Vagina (tissue), 2 donors: ENCODE results near the gene GADL1. TPM values are rescaled to one million over a fixed set of nuclear protein-coding genes. Genes with fewer than 3 reads are reported as not detected.

ENCODE experiments used
- DNase-seq, 2 donors: peaks; one replicate each; pipeline ENCODE4 v3.0.0-alpha.2; 2017; ENCODE audit errors: extremely low spot score in 2 of 2
- H3K27ac ChIP-seq: fragments of 200-600 bp; sonication (generic); one replicate; pipeline ENCODE4 v1.5.1; 2019
- H3K27me3 ChIP-seq: fragments of 200-600 bp; sonication (generic); one replicate; pipeline ENCODE4 v1.5.1; 2019
- H3K36me3 ChIP-seq, 2 donors: fragments of 200-600 bp; sonication (generic); one replicate each; pipeline ENCODE4 v1.5.1; 2017 to 2019
- H3K4me1 ChIP-seq: fragments of 200-600 bp; sonication (generic); one replicate; pipeline ENCODE4 v1.5.1; 2019
- H3K4me3 ChIP-seq, 2 donors: fragments of 200-600 bp; sonication (generic); 1 replicate in 1 of 2; 2 replicates in 1 of 2; pipeline ENCODE4 v1.5.1; 2016 to 2019
- H3K9me3 ChIP-seq: fragments of 200-600 bp; sonication (generic); one replicate; pipeline ENCODE4 v1.5.1; 2019
- CTCF ChIP-seq, 3 experiments: fragments of 450-650 bp in 2 of 3; fragments of 200-600 bp in 1 of 3; sonication (generic) in 1 of 3; IDR thresholded peaks; one replicate each; pipeline ENCODE4 v1.5.1; 2017 to 2019; ENCODE audit warnings: antibody characterized with exemption in 3 of 3, mild to moderate bottlenecking in 2 of 3, moderate library complexity in 2 of 3
- POLR2A ChIP-seq, 2 donors: fragments of 450-650 bp; IDR thresholded peaks; one replicate each; pipeline ENCODE4 v1.6.1; 2017; ENCODE audit warnings: antibody characterized with exemption in 2 of 2, mild to moderate bottlenecking in 2 of 2, moderate library complexity in 2 of 2
- POLR2AphosphoS5 ChIP-seq, 2 donors: sonication (generic); formaldehyde crosslinking; IDR thresholded peaks; one replicate each; pipeline ENCODE4 v1.9.0; 2017; ENCODE audit warnings: antibody characterized with exemption in 2 of 2, mild to moderate bottlenecking in 2 of 2, low read depth in 1 of 2; ENCODE audit not compliant: insufficient read depth in 1 of 2
- intact Hi-C: fragments of 100-400 bp; cut with DNase I; formaldehyde crosslinking; loops from one replicate; pipeline ENCODE4 v1.15.1; 2023
- total RNA-seq: library from RNA; depleted of rRNA; stranded (reverse); fragments of >200 nt; gene quantifications from one replicate; pipeline ENCODE4 v1.2.3, GENCODE V29; 2016

The GADL1 gene
- total RNA-seq, 1 donor from 2014 or later, result not detected

GRCh38 chr3:30696896-30697295 is 197.6 kb downstream of the GADL1 start:
- Histone ChIP-seq H3K27me3 (no peaks in the 10 kb centered on the region), H3K4me3 (no peak overlapping the region), H3K4me1 (peaks cover 10% of the 10 kb centered on the region), H3K9me3 (no peaks in the 10 kb centered on the region), H3K27ac (no peak overlapping the region), H3K36me3 (peaks cover 0 to 23% of the 10 kb centered on the region in 2 donors)
- no peak for TF ChIP-seq CTCF (IDR thresholded peaks at IDR 0.05)
- no peak for TF ChIP-seq POLR2A (IDR thresholded peaks at IDR 0.05)
- no peak for TF ChIP-seq POLR2AphosphoS5 (IDR thresholded peaks at IDR 0.05; ENCODE audit: insufficient read depth in 1 of 2, low read depth in 1 of 2)
- no peak for DNase-seq
- intact Hi-C loops, result loop anchor here (10.0 kb wide), 1 partner anchor 582 kb away; no protein-coding TSS in a partner anchor

GRCh38 chr3:30696403-30696819 is 198.1 kb downstream of the GADL1 start:
- DNase-seq, result no peak
- H3K27me3 ChIP-seq, result no peaks in the 10 kb centered on the region
- peaks cover 0 to 23% of the 10 kb centered on the region in 2 donors for H3K36me3 ChIP-seq
- no peak overlapping the region for H3K4me3 ChIP-seq
- peaks cover 15% of the 10 kb centered on the region for H3K4me1 ChIP-seq
- H3K9me3 ChIP-seq, result no peaks in the 10 kb centered on the region
- TF ChIP-seq POLR2A (IDR thresholded peaks at IDR 0.05) (no peak), CTCF (IDR thresholded peaks at IDR 0.05) (no peak), POLR2AphosphoS5 (IDR thresholded peaks at IDR 0.05; ENCODE audit: insufficient read depth in 1 of 2, low read depth in 1 of 2) (no peak)
- intact Hi-C loops, result loop anchor here (10.0 kb wide), 1 partner anchor 582 kb away; no protein-coding TSS in a partner anchor
- no peak overlapping the region for H3K27ac ChIP-seq

GRCh38 chr3:30695302-30696061 is 199.0 kb downstream of the GADL1 start:
- Histone ChIP-seq H3K27ac (no peak overlapping the region), H3K36me3 (peaks cover 0 to 23% of the 10 kb centered on the region in 2 donors), H3K4me3 (no peak overlapping the region), H3K27me3 (no peaks in the 10 kb centered on the region), H3K4me1 (peaks cover 25% of the 10 kb centered on the region), H3K9me3 (no peaks in the 10 kb centered on the region)
- no peak for TF ChIP-seq POLR2AphosphoS5 (IDR thresholded peaks at IDR 0.05; ENCODE audit: insufficient read depth in 1 of 2, low read depth in 1 of 2)
- no peak for TF ChIP-seq CTCF (IDR thresholded peaks at IDR 0.05)
- TF ChIP-seq POLR2A (IDR thresholded peaks at IDR 0.05), result no peak
- no peak for DNase-seq
- intact Hi-C loops, result loop anchor here (10.0 kb wide), 1 partner anchor 581 kb away; no protein-coding TSS in a partner anchor

GRCh38 chr3:30694668-30695067 is 199.8 kb downstream of the GADL1 start:
- H3K27me3 ChIP-seq, result no peaks in the 10 kb centered on the region
- H3K36me3 ChIP-seq, result peaks cover 0 to 23% of the 10 kb centered on the region in 2 donors
- H3K4me1 ChIP-seq, result peaks cover 33% of the 10 kb centered on the region
- H3K9me3 ChIP-seq, result no peaks in the 10 kb centered on the region
- no peak overlapping the region for H3K4me3 ChIP-seq
- H3K27ac ChIP-seq, result no peak overlapping the region
- intact Hi-C loops, result loop anchor here (10.0 kb wide), 1 partner anchor 580 kb away; no protein-coding TSS in a partner anchor
- no peak for DNase-seq
- TF ChIP-seq POLR2AphosphoS5 (IDR thresholded peaks at IDR 0.05; ENCODE audit: insufficient read depth in 1 of 2, low read depth in 1 of 2), result no peak
- TF ChIP-seq POLR2A (IDR thresholded peaks at IDR 0.05), result no peak
- no peak for TF ChIP-seq CTCF (IDR thresholded peaks at IDR 0.05)

GRCh38 chr3:30694148-30694547 is 200.3 kb downstream of the GADL1 start:
- no peaks in the 10 kb centered on the region for H3K9me3 ChIP-seq
- no peak for DNase-seq
- H3K27me3 ChIP-seq, result no peaks in the 10 kb centered on the region
- H3K36me3 ChIP-seq, result peaks cover 0 to 23% of the 10 kb centered on the region in 2 donors
- H3K4me1 ChIP-seq, result peaks cover 38% of the 10 kb centered on the region
- H3K4me3 ChIP-seq, result no peak overlapping the region
- intact Hi-C loops, result loop anchor here (10.0 kb wide), 1 partner anchor 579 kb away; no protein-coding TSS in a partner anchor
- TF ChIP-seq POLR2A (IDR thresholded peaks at IDR 0.05) (no peak), POLR2AphosphoS5 (IDR thresholded peaks at IDR 0.05; ENCODE audit: insufficient read depth in 1 of 2, low read depth in 1 of 2) (no peak), CTCF (IDR thresholded peaks at IDR 0.05) (no peak)
- no peak overlapping the region for H3K27ac ChIP-seq
